CD14-positive monocyte (primary cell): ENCODE data around the gene MAGEF1. TPM values are rescaled to one million over a fixed set of nuclear protein-coding genes. Genes with fewer than 3 reads are reported as not detected.

ENCODE experiments used
- DNase-seq, 3 donors: peaks; one replicate each; pipeline ENCODE4 v3.0.0-alpha.2; 2011 to 2022
- H2AFZ ChIP-seq: 2 replicates; pipeline ENCODE4 v1.6.0; 2012; ENCODE audit warnings: mild to moderate bottlenecking, low read depth, low read length, inconsistent platforms; ENCODE audit not compliant: insufficient read depth, poor library complexity, severe bottlenecking
- H3K27ac ChIP-seq, 2 donors: 1 replicate in 1 of 2; 2 replicates in 1 of 2; pipeline ENCODE4 v1.5.1; 2012 to 2013; ENCODE audit warnings: low read length in 2 of 2, control low read depth in 1 of 2, inconsistent platforms in 1 of 2, low read depth in 1 of 2, mild to moderate bottlenecking in 1 of 2
- H3K27me3 ChIP-seq, 2 donors: one replicate each; pipeline versions ENCODE4 v1.6.0 to v1.6.1; 2011 to 2013; ENCODE audit warnings: low read length in 2 of 2; ENCODE audit not compliant: control insufficient read depth in 2 of 2, insufficient read depth in 2 of 2
- H3K36me3 ChIP-seq, 2 donors: replicated peaks in 1 of 2; 1 replicate in 1 of 2; 2 replicates in 1 of 2; pipeline versions ENCODE4 v1.5.1 to v1.6.1; 2012 to 2013; ENCODE audit warnings: low read length in 2 of 2, control low read depth in 1 of 2, inconsistent platforms in 1 of 2, mild to moderate bottlenecking in 1 of 2; ENCODE audit not compliant: insufficient read depth in 2 of 2, control insufficient read depth in 1 of 2
- H3K4me1 ChIP-seq, 2 donors: 1 replicate in 1 of 2; 2 replicates in 1 of 2; pipeline versions ENCODE4 v1.5.1 to v1.6.1; 2012 to 2013; ENCODE audit warnings: low read length in 2 of 2, control low read depth in 1 of 2, inconsistent platforms in 1 of 2, mild to moderate bottlenecking in 1 of 2, moderate library complexity in 1 of 2; ENCODE audit not compliant: insufficient read depth in 2 of 2, control insufficient read depth in 1 of 2
- H3K4me2 ChIP-seq: replicated peaks from 2 replicates; pipeline ENCODE3; 2012; ENCODE audit warnings: low read length, moderate library complexity, mild to moderate bottlenecking; ENCODE audit not compliant: poor library complexity, severe bottlenecking; ENCODE audit errors: extremely low read depth
- H3K4me3 ChIP-seq, 3 experiments: fragments of 200-600 bp in 1 of 3; sonication (generic) in 1 of 3; replicated peaks in 1 of 3; 1 replicate in 2 of 3; 2 replicates in 1 of 3; pipeline ENCODE4 v1.5.1; 2011 to 2013; ENCODE audit warnings: low read length in 3 of 3, mild to moderate bottlenecking in 3 of 3, control low read depth in 2 of 3, low read depth in 2 of 3, inconsistent platforms in 1 of 3, moderate library complexity in 1 of 3
- H3K79me2 ChIP-seq: 2 replicates; pipeline ENCODE4 v1.6.0; 2012; ENCODE audit warnings: mild to moderate bottlenecking, control low read depth, inconsistent platforms, low read length, moderate library complexity; ENCODE audit not compliant: insufficient read depth
- H3K9ac ChIP-seq: 2 replicates; pipeline ENCODE4 v1.6.0; 2017; ENCODE audit warnings: low read length, mild to moderate bottlenecking; ENCODE audit not compliant: insufficient read depth, poor library complexity, severe bottlenecking
- H3K9me3 ChIP-seq, 2 donors: replicated peaks in 1 of 2; 1 replicate in 1 of 2; 2 replicates in 1 of 2; pipeline versions ENCODE4 v1.5.1 to v1.6.1; 2012 to 2013; ENCODE audit warnings: low read length in 2 of 2, control low read depth in 1 of 2; ENCODE audit not compliant: control insufficient read depth in 1 of 2, insufficient read depth in 1 of 2
- H4K20me1 ChIP-seq: 2 replicates; pipeline ENCODE4 v1.6.0; 2012; ENCODE audit warnings: mild to moderate bottlenecking, low read length, control low read depth, moderate library complexity; ENCODE audit not compliant: insufficient read depth
- H3K27ac Mint-ChIP-seq, 7 donors: one replicate each; pipeline ENCODE4 v1.8.0; 2020; ENCODE audit warnings: mild to moderate bottlenecking in 7 of 7, mixed read lengths in 7 of 7, moderate library complexity in 6 of 7, inconsistent platforms in 2 of 7
- H3K27me3 Mint-ChIP-seq, 3 donors: one replicate each; pipeline ENCODE4 v1.8.0; 2021 to 2022; ENCODE audit warnings: low read depth in 3 of 3, mild to moderate bottlenecking in 3 of 3, mixed read lengths in 3 of 3, moderate library complexity in 3 of 3, inconsistent platforms in 1 of 3
- H3K36me3 Mint-ChIP-seq, 2 donors: one replicate each; pipeline ENCODE4 v1.8.0; 2020; ENCODE audit warnings: mixed read lengths in 2 of 2, inconsistent platforms in 1 of 2, mild to moderate bottlenecking in 1 of 2
- H3K4me1 Mint-ChIP-seq: one replicate; pipeline ENCODE4 v1.8.0; 2020; ENCODE audit warnings: mild to moderate bottlenecking, mixed read lengths
- H3K4me3 Mint-ChIP-seq, 2 donors: one replicate each; pipeline ENCODE4 v1.8.0; 2020; ENCODE audit warnings: mild to moderate bottlenecking in 2 of 2, mixed read lengths in 2 of 2, moderate library complexity in 1 of 2
- H3K9me3 Mint-ChIP-seq, 7 donors: one replicate each; pipeline ENCODE4 v1.8.0; 2020 to 2022; ENCODE audit warnings: mixed read lengths in 7 of 7, mild to moderate bottlenecking in 6 of 7, moderate library complexity in 6 of 7, inconsistent platforms in 2 of 7
- WGBS: methylation state at CpG from one replicate; pipeline ENCODE4 v1.1.5; 2013; ENCODE audit warnings: missing lambda C conversion rate; ENCODE audit not compliant: insufficient coverage; 5-methylcytosine and 5-hydroxymethylcytosine counted together
- intact Hi-C, 2 donors: fragments of 100-400 bp; cut with micrococcal nuclease; formaldehyde crosslinking; loops; one replicate each; pipeline versions ENCODE4 v1.15.0 to v1.15.1; 2023
- polyA plus RNA-seq, 3 donors: library from polyadenylated mRNA; depleted of rRNA in 1 of 3; unstranded in 2 of 3; stranded (reverse) in 1 of 3; fragments of 300-500 nt in 2 of 3; fragments of >200 nt in 1 of 3; fragmentation: Illumina TruSeq in 2 of 3; gene quantifications; 1 replicate in 2 of 3; 2 replicates in 1 of 3; pipeline ENCODE4 v1.2.3, GENCODE V29; 2012 to 2021
- TF ChIP-seq, protein P1 (sequence below): fragments of 200-600 bp; IDR thresholded peaks from one replicate; pipeline ENCODE4 v1.8.0; 2022; ENCODE audit warnings: antibody characterized with exemption, mild to moderate bottlenecking

The MAGEF1 gene
- polyA plus RNA-seq, 3 donors, result 1.7 to 14.8 (median 12.2) TPM

GRCh38 chr3:184685646-184686045 is 26.2 kb downstream of the MAGEF1 start:
- no peak for DNase-seq
- intact Hi-C loops, result no loop called here
- TF ChIP-seq, protein P1, sequence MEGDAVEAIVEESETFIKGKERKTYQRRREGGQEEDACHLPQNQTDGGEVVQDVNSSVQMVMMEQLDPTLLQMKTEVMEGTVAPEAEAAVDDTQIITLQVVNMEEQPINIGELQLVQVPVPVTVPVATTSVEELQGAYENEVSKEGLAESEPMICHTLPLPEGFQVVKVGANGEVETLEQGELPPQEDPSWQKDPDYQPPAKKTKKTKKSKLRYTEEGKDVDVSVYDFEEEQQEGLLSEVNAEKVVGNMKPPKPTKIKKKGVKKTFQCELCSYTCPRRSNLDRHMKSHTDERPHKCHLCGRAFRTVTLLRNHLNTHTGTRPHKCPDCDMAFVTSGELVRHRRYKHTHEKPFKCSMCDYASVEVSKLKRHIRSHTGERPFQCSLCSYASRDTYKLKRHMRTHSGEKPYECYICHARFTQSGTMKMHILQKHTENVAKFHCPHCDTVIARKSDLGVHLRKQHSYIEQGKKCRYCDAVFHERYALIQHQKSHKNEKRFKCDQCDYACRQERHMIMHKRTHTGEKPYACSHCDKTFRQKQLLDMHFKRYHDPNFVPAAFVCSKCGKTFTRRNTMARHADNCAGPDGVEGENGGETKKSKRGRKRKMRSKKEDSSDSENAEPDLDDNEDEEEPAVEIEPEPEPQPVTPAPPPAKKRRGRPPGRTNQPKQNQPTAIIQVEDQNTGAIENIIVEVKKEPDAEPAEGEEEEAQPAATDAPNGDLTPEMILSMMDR, result no peak
- Histone ChIP-seq H3K4me2 (no peak overlapping the region), H3K4me3 (no peak overlapping the region), H3K4me1 (peaks cover 36 to 38% of the 10 kb centered on the region in 2 donors), H3K79me2 (no peaks in the 10 kb centered on the region), H3K9me3 (no peaks in the 10 kb centered on the region), H3K27ac (no peak overlapping the region), H4K20me1 (no peaks in the 10 kb centered on the region), H3K36me3 (no peaks in the 10 kb centered on the region), H3K9ac (no peak overlapping the region), H2AFZ (no peak overlapping the region), H3K27me3 (no peaks in the 10 kb centered on the region)
- Mint-ChIP-seq H3K36me3 (no peaks in the 10 kb centered on the region), H3K4me3 (no peak overlapping the region), H3K9me3 (peaks cover 0 to 3% (median 0%) of the 10 kb centered on the region in 7 donors), H3K27me3 (peaks cover 0 to 5% (median 1%) of the 10 kb centered on the region in 3 donors), H3K27ac (peak overlapping the region in 1 of 7 donors; percentile 57), H3K4me1 (peaks cover 42% of the 10 kb centered on the region)
- 63% methylated on average over 1 of the region's 4 CpGs for WGBS

DNA sequence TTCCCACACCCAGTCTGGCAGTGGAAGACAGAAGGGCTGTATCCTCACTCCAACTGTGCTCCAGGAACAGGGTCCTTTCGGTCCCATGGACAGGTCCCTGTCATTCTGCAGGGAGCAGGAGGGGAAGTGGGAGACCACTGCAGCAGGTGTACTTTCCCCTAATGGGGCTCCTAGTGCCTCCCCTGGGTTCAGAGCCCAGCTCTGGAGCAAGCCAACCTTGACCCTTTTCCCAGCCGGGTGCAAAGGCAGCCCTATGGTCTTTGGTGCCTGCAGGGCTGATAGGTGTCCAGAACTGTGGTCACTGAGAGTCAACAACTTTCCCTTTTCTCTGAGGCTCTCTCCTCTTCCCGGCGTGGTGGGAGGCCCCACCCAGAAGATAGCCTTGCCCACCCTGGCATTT is 26.8 kb downstream of the MAGEF1 start:
- Histone ChIP-seq H3K9me3 (no peaks in the 10 kb centered on the region), H3K9ac (no peak overlapping the region), H3K4me2 (no peak overlapping the region), H3K4me3 (no peak overlapping the region), H2AFZ (no peak overlapping the region), H3K36me3 (no peaks in the 10 kb centered on the region), H3K79me2 (no peaks in the 10 kb centered on the region), H3K27me3 (no peaks in the 10 kb centered on the region), H3K4me1 (peaks cover 30 to 32% of the 10 kb centered on the region in 2 donors), H4K20me1 (no peaks in the 10 kb centered on the region), H3K27ac (no peak overlapping the region)
- H3K36me3 Mint-ChIP-seq, result no peaks in the 10 kb centered on the region
- TF ChIP-seq, protein P1, result no peak
- H3K9me3 Mint-ChIP-seq, result peaks cover 0 to 2% (median 0%) of the 10 kb centered on the region in 7 donors
- H3K4me3 Mint-ChIP-seq, result no peak overlapping the region
- no peak overlapping the region for H3K27ac Mint-ChIP-seq
- no peak for DNase-seq
- H3K4me1 Mint-ChIP-seq, result peaks cover 36% of the 10 kb centered on the region
- peaks cover 0 to 5% (median 1%) of the 10 kb centered on the region in 3 donors for H3K27me3 Mint-ChIP-seq
- 100% methylated on average over 2 of the region's 4 CpGs for WGBS
- intact Hi-C loops, result no loop called here
